ENCODE data around the gene VTI1A.

The VTI1A gene

DNA sequence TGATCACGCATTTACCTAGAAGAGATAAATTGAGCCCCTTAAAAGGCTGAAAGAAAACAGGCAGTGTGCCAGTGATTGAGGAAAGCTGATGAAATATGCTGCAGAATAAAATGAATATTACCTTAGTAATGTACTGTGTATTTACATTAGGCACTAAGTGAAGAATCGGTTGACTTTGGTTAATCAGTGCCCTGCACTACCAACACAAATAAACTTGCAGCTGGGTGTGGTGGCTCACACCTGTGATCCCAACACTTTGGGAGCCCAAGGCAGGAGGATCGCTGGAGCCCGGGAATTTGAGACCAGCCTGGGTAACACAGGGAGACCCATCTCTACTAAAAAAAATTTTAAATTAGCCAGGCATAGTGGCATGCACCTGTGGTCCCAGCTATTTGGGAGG is 354.7 kb downstream of the VTI1A start:
- no peak overlapping the region for H3K4me3 ChIP-seq (ENCODE audit: low read depth, low read length)
- H3K9me3 ChIP-seq (ENCODE audit: control insufficient read depth, insufficient read depth, low read length), result no peaks in the 10 kb centered on the region
- H3K27me3 ChIP-seq (ENCODE audit: control insufficient read depth, insufficient read depth, low read length), result no peaks in the 10 kb centered on the region
- no peak overlapping the region for H3K9ac ChIP-seq (ENCODE audit: low read depth, low read length)
- no peaks in the 10 kb centered on the region for H3K36me3 ChIP-seq (ENCODE audit: control insufficient read depth, insufficient read depth, low read length)
- H3K4me1 ChIP-seq (ENCODE audit: control insufficient read depth, insufficient read depth, low read length), result peaks cover 10% of the 10 kb centered on the region

DNA sequence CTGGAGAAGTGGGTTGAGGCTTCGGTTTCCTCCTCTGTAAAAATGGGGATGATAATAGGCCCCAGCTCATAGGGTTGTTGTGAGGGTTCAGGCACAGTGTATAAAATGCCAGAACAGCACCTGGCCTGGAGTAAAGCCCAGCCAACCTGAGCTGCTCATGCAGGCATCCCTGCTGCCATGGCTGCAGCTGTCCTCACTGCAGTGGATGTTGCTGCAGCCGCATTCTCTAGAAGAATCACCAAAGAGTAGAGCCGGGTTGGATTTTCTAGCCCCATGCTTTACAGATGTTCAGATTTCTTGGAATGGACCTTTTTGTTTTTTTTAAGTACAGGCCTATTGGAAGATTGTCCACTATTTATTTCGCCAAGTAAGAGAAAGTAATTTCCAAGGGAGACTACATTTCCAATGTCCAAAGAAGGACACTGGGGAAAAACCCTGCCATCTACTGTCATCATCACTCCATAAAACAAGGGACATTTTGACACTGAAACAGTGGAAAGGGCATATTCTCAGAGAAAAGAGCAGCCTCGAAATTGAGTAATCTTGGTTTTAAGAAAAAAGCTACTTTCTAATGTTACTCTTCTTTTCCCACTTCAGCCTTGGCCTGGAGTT is 355.5 kb downstream of the VTI1A start:
- no peak overlapping the region for H3K9ac ChIP-seq (ENCODE audit: low read depth, low read length)
- no peaks in the 10 kb centered on the region for H3K9me3 ChIP-seq (ENCODE audit: control insufficient read depth, insufficient read depth, low read length)
- no peaks in the 10 kb centered on the region for H3K27me3 ChIP-seq (ENCODE audit: control insufficient read depth, insufficient read depth, low read length)
- H3K4me1 ChIP-seq (ENCODE audit: control insufficient read depth, insufficient read depth, low read length), result peaks cover 8% of the 10 kb centered on the region
- no peaks in the 10 kb centered on the region for H3K36me3 ChIP-seq (ENCODE audit: control insufficient read depth, insufficient read depth, low read length)
- no peak overlapping the region for H3K4me3 ChIP-seq (ENCODE audit: low read depth, low read length)

DNA sequence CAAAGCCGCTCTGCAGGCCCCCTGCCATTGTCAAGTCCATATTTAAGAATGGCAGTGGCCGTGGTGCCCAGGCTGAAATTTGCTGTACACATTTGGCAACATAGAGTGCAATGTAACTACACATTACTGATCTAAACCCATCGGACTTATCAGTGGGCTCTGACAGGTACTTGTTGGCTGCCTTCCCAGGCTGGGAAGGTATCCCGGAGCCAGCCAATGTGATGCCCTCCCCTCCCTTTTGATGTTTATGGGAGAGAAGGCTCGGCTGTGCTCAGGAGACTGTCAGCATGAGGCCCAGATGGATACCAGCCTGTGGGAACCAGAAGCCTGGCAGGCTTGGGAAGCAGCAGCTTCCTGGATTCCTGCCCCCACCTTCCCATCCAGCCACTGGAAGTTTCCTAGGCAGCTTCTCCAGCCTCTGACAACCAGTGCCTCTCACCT is 357.0 kb downstream of the VTI1A start:
- Histone ChIP-seq H3K4me3 (ENCODE audit: low read depth, low read length) (no peak overlapping the region), H3K9ac (ENCODE audit: low read depth, low read length) (no peak overlapping the region), H3K4me1 (ENCODE audit: control insufficient read depth, insufficient read depth, low read length) (no peaks in the 10 kb centered on the region), H3K36me3 (ENCODE audit: control insufficient read depth, insufficient read depth, low read length) (no peaks in the 10 kb centered on the region), H3K27me3 (ENCODE audit: control insufficient read depth, insufficient read depth, low read length) (no peaks in the 10 kb centered on the region), H3K9me3 (ENCODE audit: control insufficient read depth, insufficient read depth, low read length) (no peaks in the 10 kb centered on the region)

DNA sequence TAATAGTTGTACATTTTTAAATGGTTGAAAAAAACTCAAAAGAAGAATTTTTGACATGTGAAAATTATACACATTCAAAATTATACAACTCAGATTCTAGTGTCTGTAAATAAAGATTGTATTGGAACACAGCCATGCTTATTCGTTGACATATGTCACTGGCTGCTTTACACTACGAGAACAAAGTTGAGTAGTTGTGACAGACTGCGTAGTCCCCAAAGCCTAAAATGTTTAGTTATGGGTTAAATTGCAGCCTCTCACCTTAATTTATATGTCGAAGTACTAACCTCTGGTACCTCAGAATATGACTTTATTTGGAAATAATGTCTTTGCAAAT is 358.2 kb downstream of the VTI1A start:
- Histone ChIP-seq H3K9me3 (ENCODE audit: control insufficient read depth, insufficient read depth, low read length) (no peaks in the 10 kb centered on the region), H3K4me1 (ENCODE audit: control insufficient read depth, insufficient read depth, low read length) (no peaks in the 10 kb centered on the region), H3K4me3 (ENCODE audit: low read depth, low read length) (no peak overlapping the region), H3K36me3 (ENCODE audit: control insufficient read depth, insufficient read depth, low read length) (no peaks in the 10 kb centered on the region), H3K27me3 (ENCODE audit: control insufficient read depth, insufficient read depth, low read length) (no peaks in the 10 kb centered on the region), H3K9ac (ENCODE audit: low read depth, low read length) (no peak overlapping the region)

DNA sequence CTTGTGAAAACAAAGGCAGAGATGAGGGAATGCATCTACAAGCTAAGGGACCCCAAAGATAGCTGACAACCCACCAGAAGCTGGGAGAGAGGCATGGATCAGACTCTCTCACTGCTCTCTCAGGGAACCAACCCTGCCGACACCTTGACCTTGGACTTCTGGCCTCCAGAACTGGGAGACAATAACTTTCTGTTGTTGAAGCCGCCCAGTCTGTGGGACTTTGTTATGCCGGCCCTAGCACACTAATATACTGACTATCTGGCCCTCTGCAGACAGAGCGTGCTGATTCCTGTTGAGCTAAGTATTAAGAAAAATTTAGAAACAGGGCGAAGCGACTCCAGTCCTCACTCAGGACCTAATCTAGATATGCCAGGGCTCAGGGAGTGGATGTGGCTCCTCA is 358.7 kb downstream of the VTI1A start:
- Histone ChIP-seq H3K9ac (ENCODE audit: low read depth, low read length) (no peak overlapping the region), H3K4me3 (ENCODE audit: low read depth, low read length) (no peak overlapping the region), H3K27me3 (ENCODE audit: control insufficient read depth, insufficient read depth, low read length) (no peaks in the 10 kb centered on the region), H3K36me3 (ENCODE audit: control insufficient read depth, insufficient read depth, low read length) (no peaks in the 10 kb centered on the region), H3K4me1 (ENCODE audit: control insufficient read depth, insufficient read depth, low read length) (no peaks in the 10 kb centered on the region), H3K9me3 (ENCODE audit: control insufficient read depth, insufficient read depth, low read length) (no peaks in the 10 kb centered on the region)

DNA sequence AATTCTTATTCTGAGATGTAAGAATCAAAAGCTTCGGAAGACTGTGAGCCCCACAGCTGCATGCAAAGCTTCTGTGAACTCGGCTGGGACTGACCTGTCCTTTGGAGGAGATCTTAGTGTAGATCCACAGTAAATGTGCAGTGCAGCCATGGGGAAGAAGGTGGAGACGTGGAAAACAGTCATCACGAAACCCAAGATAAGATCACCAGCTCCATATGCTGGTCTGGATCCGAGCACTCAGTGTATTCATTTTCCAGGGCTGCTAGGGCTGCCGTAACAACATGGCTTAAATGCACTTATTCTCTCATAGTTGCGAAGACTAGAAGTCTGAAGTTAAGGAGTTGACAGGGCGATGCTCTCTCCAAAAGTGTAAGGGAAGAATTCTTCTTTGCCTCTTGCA is 360.0 kb downstream of the VTI1A start:
- Histone ChIP-seq H3K27me3 (ENCODE audit: control insufficient read depth, insufficient read depth, low read length) (no peaks in the 10 kb centered on the region), H3K4me1 (ENCODE audit: control insufficient read depth, insufficient read depth, low read length) (no peaks in the 10 kb centered on the region), H3K9me3 (ENCODE audit: control insufficient read depth, insufficient read depth, low read length) (no peaks in the 10 kb centered on the region), H3K4me3 (ENCODE audit: low read depth, low read length) (no peak overlapping the region), H3K36me3 (ENCODE audit: control insufficient read depth, insufficient read depth, low read length) (no peaks in the 10 kb centered on the region), H3K9ac (ENCODE audit: low read depth, low read length) (no peak overlapping the region)

DNA sequence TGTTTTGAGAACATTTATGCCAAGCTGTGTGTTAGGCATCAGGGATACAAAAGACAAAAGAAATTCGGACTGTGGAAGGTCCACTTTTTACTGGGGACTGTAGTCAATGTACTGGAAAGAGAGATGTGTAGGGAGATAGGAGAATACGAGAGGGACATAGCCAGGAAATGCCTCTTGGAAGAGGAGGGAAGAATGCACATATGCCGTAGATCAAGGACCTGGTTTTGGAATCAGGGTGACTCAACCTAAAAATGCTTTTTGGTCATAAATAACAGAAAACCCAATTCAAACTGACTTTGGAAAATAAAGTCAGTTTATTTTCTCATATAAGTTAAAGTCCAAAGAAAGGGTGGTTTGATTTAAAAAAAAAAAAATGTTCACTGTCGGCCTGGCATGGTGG is 362.7 kb downstream of the VTI1A start:
- Histone ChIP-seq H3K27me3 (ENCODE audit: control insufficient read depth, insufficient read depth, low read length) (no peaks in the 10 kb centered on the region), H3K9ac (ENCODE audit: low read depth, low read length) (no peak overlapping the region), H3K4me1 (ENCODE audit: control insufficient read depth, insufficient read depth, low read length) (peaks cover 18% of the 10 kb centered on the region), H3K4me3 (ENCODE audit: low read depth, low read length) (no peak overlapping the region), H3K9me3 (ENCODE audit: control insufficient read depth, insufficient read depth, low read length) (no peaks in the 10 kb centered on the region), H3K36me3 (ENCODE audit: control insufficient read depth, insufficient read depth, low read length) (no peaks in the 10 kb centered on the region)

DNA sequence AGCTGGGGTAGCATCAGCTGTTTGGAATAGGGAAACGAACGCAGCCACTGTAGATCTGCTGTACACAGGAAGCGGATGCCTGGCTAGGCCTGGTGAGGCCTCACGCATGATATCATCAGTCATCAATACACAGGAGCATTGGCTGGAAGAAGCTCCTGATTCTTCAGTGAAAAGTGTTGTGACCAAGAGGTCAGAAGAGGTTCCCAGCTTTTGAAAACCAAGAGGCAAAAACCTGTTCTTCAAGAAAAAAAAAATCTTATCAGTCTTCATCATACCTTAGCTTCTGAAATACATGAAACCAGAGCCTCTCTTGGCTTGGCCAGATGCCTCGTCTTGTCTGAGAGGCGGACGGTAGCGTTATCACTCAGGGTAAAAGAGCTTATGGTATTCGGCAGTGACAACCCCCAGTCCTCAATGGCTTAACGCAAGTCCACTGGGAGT is 363.7 kb downstream of the VTI1A start:
- Histone ChIP-seq H3K9ac (ENCODE audit: low read depth, low read length) (no peak overlapping the region), H3K36me3 (ENCODE audit: control insufficient read depth, insufficient read depth, low read length) (no peaks in the 10 kb centered on the region), H3K27me3 (ENCODE audit: control insufficient read depth, insufficient read depth, low read length) (no peaks in the 10 kb centered on the region), H3K9me3 (ENCODE audit: control insufficient read depth, insufficient read depth, low read length) (no peaks in the 10 kb centered on the region), H3K4me3 (ENCODE audit: low read depth, low read length) (no peak overlapping the region), H3K4me1 (ENCODE audit: control insufficient read depth, insufficient read depth, low read length) (peaks cover 25% of the 10 kb centered on the region)

DNA sequence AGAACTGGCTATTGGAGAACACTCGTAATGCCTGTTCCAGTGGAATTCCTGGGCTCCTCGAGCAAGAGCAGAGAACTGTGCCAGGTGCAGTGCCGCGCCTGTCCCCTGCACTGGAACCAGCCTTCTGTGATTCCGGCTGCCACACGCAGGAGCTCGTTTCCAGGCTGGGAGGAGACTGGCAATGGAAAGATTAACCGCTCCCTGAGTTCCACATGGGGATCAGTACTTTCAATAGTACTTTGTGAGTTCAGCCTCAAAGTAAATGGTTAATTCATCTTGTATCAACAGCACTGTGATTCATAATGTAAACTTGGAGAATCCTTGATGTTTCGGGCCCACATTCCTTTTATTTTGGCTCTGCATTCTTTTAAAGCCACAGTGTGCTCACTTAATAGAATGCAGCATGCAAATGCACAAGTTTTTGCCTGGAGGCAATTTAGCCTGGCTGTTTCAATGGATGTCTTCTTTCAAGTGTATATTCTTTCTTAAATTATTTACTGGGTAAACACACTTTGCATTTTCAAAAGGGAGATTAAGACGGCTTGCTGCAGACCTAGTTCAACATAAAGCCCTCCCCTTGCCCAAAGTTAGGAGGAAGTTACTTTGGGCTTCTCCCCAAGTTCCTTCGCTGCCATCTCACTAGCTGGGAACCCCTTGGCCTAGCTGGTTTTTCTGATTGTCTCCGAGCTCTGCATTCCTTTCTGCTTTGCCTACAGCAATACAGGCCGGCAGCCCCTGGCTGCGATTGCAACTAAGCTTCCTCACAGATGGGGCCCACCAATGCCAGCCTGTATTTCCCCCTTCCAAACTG is 364.9 kb downstream of the VTI1A start:
- no peaks in the 10 kb centered on the region for H3K27me3 ChIP-seq (ENCODE audit: control insufficient read depth, insufficient read depth, low read length)
- peaks cover 29% of the 10 kb centered on the region for H3K4me1 ChIP-seq (ENCODE audit: control insufficient read depth, insufficient read depth, low read length)
- no peak overlapping the region for H3K9ac ChIP-seq (ENCODE audit: low read depth, low read length)
- peak overlapping the region; percentile 9 for H3K4me3 ChIP-seq (ENCODE audit: low read depth, low read length)
- no peaks in the 10 kb centered on the region for H3K36me3 ChIP-seq (ENCODE audit: control insufficient read depth, insufficient read depth, low read length)
- no peaks in the 10 kb centered on the region for H3K9me3 ChIP-seq (ENCODE audit: control insufficient read depth, insufficient read depth, low read length)

DNA sequence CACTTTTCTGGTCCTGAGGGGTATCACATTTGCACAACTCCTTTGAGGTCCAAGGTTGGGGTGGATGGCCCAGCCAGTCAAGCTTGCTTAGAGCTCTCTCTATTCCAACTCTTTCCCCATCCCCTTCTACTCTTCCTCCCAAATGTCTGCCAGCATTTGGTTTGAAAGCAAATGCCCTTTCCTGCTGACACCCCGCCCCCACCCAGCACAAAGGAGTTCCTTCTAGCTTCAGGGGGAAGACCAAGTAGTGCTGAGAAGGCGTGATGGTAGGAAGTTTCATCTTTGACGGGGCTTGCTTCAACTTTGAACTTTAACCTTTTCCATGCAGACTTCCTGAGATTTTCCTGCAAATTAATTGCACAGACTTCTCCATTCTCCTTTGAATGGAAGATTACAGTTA is 365.6 kb downstream of the VTI1A start:
- Histone ChIP-seq H3K4me3 (ENCODE audit: low read depth, low read length) (peak overlapping the region; percentile 9), H3K9me3 (ENCODE audit: control insufficient read depth, insufficient read depth, low read length) (no peaks in the 10 kb centered on the region), H3K9ac (ENCODE audit: low read depth, low read length) (no peak overlapping the region), H3K4me1 (ENCODE audit: control insufficient read depth, insufficient read depth, low read length) (peaks cover 29% of the 10 kb centered on the region), H3K27me3 (ENCODE audit: control insufficient read depth, insufficient read depth, low read length) (no peaks in the 10 kb centered on the region), H3K36me3 (ENCODE audit: control insufficient read depth, insufficient read depth, low read length) (no peaks in the 10 kb centered on the region)

DNA sequence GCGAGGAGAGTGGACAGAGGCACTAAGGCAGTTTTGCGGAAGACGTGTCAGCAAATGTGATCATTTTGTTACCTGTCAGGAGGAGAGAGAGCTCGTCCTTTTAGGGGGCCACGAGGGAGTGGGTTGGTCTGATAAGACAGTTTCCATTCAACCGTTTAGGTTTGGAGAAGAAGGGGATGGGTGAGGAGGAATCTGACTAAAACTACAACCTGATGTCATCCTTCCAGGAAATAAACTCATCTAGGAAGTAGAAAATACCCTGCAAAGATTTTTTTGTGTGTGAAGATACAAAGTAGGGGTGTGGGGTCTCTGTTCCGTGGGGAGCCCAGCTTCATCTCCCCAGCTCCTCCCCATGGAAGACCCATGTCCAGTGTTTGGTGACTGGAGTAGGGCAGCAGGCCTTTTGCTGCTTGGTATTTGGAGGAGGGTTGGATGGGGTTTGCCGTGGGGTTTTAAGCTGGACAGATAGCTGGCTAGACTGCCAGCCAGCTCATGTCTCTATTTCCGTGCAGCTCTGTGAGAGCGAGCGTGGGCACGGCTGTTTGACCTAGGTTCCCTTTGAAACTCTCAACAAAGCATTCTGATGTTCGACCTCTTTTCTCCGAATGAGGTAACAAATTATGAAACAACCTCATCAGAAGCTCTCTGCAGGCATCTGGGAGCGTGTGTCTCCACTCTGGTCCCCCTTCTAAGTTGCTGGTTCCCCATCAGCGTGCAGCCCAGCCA is 367.0 kb downstream of the VTI1A start:
- Histone ChIP-seq H3K36me3 (ENCODE audit: control insufficient read depth, insufficient read depth, low read length) (no peaks in the 10 kb centered on the region), H3K4me1 (ENCODE audit: control insufficient read depth, insufficient read depth, low read length) (peaks cover 29% of the 10 kb centered on the region), H3K4me3 (ENCODE audit: low read depth, low read length) (no peak overlapping the region)

More for the DNA sequence above, 367.0 kb downstream of the VTI1A start:
- no peaks in the 10 kb centered on the region for H3K9me3 ChIP-seq (ENCODE audit: control insufficient read depth, insufficient read depth, low read length)
- H3K27me3 ChIP-seq (ENCODE audit: control insufficient read depth, insufficient read depth, low read length), result no peaks in the 10 kb centered on the region
- H3K9ac ChIP-seq (ENCODE audit: low read depth, low read length), result no peak overlapping the region

All from iPS-15b (cell line).